Medulla oblongata (tissue), 1 donor: Measurements from ENCODE around the gene USP46.

Source experiments
- DNase-seq: peaks from one replicate; pipeline ENCODE4 v3.0.0-alpha.2; 2015; ENCODE audit errors: extremely low spot score

The USP46 gene

DNA sequence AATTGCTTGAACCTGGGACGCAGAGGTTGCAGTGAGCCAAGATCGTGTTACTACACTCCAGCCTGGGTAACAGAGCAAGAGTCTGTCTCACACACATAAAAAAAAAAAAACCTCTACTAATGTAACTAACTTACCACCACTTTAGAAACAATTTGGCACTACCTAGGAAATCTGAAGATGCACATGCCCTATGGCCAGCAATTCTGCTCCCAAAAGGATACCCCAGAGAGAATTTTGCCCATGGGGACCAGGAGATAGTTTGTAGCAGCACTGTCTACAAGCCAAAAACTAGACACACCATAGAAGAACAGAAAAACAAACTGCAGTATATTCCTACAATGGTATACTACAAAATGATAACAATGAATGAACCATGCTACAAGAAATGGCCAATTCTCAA is 37.5 kb downstream of the USP46 start:
- DNase-seq: no peak

DNA sequence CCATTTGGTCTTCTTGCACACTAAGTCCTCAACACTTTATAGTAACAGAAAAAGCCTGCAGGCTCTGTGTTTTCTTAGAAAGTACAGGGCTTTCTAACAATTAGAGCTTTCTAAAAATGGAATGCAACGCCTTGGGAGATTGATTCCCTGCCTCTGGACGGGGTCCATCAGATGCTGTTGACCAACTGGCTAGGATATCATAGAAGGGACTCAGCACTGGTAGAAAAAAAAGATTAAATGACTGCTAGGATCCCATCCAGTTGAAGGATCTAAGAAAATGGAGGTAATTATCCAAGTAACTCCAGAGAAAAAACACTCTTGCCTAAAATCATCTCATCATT is 39.5 kb downstream of the USP46 start:
- no peak for DNase-seq

DNA sequence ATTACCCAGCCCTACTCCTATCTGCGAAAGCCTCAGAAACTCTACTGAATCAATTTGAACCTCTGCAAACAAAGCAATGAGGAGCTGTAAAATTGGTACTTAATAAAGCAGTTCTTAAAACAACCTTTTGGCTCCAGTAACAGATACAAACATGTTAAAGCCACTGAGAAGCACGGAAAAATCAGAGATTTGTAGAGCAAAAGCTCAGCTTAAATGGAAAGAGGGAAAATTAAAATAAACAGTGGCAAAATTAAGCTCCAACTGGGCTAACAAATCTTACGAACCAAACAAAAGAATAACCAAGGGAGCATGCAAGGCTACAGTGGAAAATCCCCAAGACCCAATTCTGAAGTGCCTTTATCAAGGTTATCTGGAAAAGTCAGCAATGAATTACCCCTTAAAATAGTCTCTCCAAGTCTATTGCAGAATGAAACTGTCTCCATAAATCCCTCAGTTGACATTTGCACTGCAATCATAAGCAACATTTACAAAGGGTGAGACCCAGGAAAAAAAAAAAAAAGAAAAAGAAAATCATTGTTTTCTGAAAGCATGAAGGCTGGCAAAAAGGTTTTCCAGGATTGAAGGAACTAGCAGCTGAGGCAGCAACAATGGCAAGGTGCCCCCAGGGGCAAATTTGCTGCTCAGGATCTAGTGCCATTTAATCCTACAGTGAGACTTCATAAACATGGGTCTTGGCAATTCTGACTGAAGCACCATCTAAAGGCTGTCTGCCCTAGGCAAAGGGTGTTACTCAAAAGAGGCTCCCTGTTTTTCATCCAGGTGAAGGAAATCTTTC is 40.1 kb downstream of the USP46 start:
- DNase-seq: no peak

DNA sequence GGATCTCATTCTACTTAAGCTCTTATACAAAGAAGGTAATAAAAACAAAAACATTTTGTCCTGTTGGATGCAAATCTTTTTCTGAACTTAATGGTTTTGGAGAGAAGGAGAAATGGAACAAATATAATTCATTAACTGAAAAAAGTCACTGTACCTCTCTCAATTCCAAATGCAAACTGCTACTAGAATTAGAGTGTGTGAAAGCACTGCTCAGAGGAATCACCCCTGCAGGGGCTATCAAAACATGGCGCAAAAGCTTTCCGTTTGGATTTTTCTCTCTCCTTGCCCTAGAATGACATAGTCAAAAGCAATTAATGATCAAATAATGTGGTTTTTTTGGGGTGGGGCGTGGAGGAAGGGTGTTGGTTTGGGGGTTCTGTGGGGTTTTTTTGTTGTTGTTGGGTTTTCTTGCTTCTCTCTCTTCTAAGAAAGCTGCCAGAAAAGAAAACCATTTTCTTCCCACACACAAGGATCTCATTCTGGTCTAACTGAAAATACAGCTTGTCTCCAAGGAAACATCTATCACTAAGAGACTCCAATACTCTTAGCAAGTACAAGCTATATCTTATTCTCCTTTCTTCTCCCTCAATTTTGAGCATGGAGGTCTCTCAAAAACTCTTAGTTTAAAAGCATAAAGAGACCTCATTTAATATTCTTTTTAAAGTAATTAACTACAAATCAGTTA is 41.6 kb downstream of the USP46 start:
- DNase-seq: no peak

DNA sequence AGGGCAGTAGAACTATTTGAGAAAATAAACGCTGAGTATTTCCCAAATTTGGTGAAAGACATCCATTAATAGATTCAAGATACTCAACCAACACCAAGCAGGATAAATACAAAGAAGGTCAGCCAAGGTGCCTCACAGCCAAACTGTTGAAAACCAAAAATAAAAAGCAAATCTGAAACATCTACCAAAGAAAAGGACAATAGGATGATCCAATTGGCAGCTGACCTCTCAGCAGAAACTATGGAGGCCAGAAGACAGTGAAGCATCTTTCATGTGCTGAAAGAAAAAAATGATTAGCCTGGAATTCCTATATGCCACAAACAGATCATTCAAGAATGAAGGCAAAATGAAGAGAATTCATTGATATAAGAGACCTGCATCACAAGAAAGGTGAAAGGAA is 44.9 kb downstream of the USP46 start:
- DNase-seq: no peak

DNA sequence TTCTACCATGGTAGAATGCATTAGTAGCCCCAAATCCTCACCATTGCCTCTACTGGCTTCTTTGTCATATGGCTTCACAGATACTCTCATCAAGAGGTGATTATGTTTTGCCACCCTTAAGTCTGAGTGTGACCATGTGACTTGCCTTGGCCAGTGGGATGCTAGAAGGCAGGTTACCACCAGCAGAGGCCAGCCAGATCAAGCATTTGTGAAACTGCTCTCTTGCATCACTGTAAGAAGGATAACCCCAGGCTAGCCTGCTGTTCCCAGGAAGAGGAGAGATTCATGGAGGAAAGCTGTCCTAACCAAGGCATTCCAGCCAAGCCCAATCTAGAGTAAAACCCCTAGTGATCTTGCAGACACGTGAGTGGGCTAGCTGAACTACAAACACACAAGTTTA is 46.8 kb downstream of the USP46 start:
- no peak for DNase-seq

DNA sequence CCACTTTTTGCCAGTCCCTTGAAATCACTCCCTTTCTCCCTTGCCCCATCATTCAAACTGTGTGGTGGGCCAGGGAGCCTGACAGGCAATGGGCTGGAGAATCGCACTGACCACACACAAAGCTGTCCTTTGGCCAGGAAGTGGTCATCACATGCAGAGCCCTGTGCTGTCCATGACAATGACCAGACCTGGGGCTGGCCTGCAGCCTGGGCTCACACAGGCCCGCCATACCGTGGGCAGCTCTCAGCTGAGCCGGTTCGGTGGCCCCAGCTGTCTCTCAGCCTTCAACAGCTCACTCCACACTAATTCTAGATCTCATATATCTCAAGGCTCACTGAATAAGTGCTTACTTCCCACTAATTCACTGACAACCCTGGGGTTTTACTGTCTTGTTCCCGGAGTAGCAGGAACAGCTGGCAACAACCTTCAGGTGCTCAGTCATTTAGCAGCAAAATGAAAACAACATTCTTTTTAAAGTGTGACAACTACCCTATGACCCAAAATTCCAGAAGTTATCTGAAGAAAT is 48.0 kb downstream of the USP46 start:
- DNase-seq: no peak

DNA sequence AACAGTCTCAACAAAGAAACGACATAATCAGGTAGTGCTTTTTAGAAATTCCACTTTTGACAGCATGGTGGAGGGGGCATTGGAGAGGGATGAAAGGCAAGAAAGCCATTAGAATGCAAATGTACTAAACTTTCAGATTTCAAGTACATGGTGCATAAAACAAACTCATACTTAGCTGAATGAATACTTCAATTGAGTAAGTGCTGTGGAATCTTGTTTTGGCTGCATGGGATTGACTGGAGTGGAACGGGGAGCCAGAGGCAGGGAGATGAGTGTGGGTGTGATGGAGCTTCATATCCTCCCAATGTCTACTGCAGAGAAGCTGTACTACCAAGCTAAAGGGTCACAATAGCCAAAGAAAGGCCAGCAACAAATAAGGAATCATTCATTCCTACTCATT is 52.4 kb downstream of the USP46 start:
- no peak for DNase-seq

DNA sequence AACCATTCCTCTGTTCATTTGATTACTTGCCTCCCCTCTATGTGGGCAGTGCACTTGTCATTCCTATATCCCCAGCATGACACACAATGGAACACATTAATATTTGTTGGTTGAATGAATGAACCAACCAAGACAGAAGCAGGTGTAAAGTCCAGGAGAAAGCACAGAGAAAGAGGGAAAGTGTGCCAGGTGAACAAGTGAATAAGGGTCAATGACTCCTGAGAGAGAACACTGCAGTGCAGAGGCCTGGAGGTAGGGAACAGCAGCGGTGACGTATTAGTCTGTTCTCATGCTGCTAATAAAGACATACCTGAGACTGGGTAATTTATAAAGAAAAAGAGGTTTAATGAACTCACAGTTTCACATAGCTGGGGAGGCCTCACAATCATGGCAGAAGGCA is 53.1 kb downstream of the USP46 start:
- DNase-seq: no peak

DNA sequence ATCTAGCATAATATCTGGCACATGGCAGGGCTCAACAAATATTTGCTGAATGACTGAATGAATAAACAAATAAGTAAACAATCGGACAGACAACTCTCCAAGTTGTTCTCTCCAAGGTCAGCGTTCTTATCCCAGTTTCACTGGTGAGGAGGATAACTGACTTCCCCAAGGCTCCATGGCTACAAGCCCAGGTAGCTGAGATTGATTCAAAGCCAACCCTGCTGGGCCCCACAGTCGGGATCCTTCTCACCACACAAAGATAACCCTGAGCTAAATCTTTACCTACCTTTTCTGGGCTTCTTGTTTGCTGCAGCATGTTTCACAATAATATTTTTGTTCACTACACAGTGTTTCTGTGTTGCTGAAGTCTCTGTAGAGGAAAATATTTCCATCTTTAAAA is 54.9 kb downstream of the USP46 start:
- DNase-seq: no peak

DNA sequence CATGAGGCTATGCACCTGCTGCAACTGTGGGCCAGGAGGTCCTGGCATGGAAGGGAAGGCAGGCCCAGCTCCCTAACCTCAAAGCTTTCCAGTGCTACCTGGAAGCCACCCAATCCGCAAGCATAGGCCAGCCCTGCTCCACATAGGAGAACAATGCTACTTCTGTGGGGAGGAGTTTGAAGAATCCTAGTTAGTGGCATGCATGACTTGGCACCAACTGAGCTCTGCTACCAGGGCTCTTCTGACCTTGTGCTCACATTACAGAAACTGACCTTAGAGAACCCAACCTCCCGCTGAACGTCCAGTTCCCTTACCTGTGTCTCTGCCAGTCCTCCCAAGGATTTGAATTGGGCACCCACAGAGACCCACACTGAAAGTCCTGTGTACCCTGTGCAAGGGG is 58.8 kb downstream of the USP46 start:
- DNase-seq: no peak

DNA sequence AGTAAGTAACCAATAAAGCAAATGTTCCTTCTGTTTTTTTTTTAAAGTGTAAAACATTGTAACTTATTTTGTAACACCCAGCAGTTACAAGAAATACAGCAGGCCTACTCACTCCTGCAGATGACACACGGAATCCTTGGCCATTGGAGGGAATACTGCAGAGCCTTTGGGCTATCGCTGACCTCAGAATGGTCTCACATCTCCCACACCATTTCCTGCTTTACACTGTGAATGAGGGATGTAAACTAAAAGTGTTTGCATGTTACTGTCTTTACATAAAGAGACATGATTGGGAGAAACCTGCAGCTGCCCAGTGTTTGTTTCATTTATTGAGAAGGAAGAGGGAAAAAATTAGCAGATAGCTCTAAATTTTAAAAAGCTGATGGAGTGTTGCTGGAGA is 64.1 kb downstream of the USP46 start:
- DNase-seq: no peak

DNA sequence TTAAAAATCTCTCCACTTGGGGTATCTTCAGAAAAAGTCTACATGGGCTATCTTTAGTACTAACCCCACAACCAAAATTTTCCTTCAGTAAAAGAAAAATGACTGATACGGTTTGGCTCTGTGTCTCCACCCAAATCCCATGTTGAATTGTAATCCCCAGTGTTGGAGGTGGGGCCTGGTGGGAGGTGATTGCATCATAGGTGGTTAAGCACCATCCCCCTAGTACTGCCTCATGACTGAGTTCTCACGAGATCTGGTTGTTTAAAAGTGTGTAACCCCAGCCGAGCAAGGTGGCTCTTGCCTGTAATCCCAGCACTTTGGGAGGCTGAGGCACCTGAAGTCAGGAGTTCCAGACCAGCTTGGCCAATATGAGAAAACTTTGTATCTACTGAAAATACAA is 66.8 kb downstream of the USP46 start:
- no peak for DNase-seq

DNA sequence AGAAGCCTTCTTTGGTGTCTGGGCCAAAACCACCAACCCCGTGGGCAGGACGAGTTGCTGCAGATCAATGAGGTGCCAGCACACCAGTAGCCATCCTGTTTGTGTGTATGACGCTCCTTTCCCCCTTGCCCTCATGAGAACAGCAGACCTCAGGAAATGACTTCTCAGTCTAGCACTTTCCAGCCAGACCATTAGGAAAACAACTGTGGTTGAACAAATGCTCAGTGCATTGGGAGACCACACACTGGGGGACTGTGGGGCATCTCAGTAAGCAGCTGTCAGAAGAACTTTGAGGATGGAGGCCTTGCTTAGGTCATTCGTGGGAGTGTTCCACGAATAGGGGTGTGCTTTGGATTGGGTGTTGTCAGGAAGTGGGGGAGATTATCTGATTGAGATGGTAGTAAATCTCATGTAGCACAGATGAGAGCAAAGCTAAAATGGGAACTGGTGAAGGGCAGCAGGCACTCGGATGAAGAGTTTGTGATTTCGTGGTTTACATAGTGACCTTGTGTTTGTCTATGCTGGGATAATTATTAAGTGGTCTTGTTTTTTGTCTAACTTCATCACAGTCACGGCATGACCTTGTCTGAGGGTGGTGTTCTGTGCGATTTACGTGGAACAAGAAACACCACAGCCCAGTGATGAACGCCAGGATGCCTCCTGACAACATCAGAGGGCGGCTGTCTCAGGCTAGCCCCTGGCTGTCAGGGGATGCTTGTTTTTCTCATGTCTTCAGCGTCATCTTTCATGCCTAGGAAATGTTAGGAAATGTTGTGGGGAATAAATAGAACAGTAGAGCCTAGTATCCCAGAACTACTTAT is 70.1 kb downstream of the USP46 start:
- DNase-seq: no peak

DNA sequence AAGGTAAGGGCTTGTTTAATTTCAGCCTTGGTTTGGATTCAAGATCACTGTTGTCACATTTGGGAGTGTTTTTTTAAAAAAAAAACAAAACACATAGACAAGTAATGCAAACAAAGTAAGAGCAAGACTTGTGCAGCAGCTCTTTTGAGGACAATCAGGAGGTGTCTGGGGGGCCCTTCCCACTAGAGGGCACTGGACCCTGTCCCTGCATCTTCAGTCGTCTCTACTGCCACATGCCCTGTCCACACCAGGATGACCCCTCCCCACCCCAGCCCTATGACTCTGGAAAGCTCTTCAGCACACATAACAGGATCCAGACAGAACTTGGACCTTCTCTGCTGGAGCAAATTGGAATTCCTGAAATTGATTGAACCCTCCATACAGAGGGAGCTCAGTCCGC is 71.0 kb downstream of the USP46 start:
- DNase-seq: peak; percentile 23

DNA sequence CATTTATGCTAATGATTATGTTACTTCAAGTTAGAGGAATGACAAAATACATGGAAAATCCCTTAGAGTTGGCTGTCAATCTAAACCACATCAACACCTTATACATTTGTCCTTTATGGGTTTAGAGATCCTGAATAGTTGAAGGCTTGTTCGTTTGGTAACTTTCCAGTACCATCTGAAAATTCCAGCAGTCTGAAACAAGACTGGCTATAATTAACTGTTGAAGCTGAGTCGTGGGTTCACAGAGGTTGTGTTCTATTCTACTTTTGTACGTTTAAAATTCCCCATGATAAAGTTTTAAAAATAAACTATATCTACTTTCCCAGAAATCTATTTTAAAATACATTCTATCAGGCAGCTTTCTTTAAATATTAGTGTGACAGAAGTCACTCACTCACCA is 73.0 kb downstream of the USP46 start:
- DNase-seq: no peak

DNA sequence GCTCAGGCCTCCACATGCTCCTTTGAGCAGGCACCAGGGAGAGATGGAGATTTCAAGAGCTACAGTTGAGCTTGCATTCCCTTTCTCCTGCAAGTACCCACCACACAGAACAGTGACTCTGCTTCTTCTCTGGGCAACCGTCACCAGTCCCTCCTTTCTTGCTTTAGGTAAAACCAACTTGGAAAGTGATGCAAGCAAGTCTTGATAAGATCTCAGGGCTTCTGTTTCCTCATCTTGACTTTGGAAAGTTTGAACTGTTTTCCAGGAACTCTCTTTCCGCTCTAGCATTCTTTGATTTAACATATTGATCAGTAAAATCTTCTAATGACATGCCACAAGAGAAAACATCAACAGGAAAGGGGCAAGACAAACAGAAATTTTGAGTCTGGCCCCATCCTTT is 73.7 kb downstream of the USP46 start:
- DNase-seq: no peak

DNA sequence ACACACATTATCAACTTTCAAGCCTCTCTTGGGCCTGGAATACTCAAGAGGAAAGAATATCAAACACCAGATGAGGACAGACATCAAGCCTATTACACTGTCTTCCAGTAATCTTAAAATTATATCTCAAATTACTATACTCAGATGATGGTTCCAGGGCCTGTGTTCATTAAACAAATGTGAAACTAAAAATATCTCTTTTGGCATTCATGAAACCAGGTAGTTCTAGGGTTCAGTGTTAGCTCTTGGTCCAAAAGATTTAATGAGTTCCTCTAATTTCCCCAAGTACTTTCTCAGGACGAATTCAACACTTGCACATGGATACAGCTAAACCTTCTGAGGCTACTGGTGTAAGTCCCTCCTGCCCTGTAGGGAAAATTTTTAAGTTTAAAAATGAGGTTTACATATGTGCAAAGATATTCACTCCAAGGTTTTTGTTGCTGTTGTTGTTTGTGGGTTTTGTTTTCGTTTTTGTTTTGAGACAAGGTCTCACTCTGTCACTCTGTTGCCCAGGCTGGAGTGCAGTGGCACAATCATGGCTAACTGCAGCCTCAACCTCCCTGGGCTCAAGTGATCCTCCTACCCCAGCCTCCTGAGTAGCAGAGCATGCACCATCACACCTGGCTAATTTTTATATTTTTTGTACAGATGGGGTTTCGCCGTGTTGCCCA is 79.4 kb downstream of the USP46 start:
- no peak for DNase-seq

DNA sequence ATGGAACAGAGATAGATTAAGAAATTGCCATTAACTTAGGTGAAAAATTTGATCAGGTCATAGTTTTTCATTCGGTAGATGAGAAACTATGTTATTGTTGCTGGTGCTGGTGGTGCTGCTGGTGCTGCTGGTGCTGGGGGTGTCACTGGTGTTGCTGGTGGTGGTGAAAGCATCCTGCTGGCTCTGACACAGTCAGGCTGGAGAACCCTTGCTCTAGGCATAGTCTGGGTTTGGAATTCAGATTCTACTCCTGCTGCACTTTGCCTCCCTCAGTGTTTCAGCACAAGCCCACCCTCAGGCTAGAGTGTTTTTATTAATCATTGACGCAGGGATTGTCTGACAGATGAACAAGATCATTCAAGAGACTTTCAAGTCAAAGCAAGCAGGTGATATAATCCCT is 80.2 kb downstream of the USP46 start:
- no peak for DNase-seq

DNA sequence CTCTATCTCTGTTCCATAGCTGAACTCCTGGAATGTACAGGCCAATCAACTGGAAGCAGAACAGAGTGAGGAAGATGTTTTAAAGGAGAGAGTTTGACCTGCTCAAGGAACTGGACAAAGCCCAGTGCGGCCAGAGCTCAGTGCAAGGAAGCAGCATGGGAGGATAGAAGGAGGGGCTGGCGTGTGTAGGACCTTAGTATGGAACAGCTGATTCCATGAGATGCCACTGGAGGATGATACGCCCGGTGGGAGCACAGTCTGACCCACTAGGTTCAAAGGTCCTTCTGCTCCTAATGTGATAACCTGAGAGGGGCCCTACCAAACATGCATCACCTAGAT is 81.5 kb downstream of the USP46 start:
- DNase-seq: no peak

DNA sequence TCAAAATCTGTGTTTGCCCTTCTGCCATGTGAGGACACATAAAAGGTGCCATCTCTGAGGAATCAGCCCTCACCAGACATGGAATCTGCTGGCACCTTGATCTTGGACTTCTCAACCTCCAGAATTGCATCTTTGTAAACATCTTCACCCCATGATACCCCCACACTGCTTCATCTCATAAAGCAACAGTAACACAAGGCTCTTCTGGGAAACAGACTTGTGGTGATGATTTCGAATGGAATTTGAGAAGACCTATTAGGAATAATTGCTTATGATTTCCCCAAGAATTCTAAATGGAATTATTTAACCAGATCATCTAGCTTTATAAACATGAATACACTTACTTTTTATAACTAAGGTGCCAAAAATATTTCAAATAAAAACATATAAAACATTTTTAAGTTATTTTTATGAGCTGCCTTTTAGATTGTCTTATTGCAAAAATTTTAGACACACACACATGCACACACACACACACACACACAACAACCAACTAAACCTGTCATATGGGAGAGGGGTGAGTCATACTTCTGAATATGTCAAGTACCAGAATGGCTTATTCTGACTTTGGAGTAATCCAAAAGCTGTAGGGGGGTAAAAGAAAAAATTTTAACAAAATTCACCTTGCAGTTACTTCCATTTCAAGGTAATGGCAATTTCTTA is 82.0 kb downstream of the USP46 start:
- DNase-seq: no peak

DNA sequence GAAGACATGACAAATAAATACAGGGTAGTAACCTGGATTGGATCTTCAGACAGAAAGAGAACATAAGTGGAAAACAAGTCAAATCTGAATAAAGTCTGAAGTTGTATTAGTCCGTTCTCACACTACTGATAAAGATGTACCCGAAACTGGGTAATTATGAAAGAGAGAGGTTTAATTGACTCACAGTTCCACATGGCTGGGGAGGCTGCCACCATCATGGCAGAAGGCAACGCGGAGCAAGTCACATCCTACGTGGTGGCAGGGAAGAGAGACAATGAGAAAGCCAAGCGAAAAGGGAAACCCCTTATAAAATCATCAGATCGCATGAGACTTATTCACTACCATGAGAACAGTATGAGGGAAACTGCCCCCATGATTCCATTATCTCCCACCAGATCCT is 82.8 kb downstream of the USP46 start:
- DNase-seq: no peak
